ENCODE measurements around the gene GALNT10. TPM values are rescaled to one million over a fixed set of nuclear protein-coding genes. Genes with fewer than 3 reads are reported as not detected.

GALNT10 gene
- total and polyA plus RNA-seq, 2 donors (not counting 1 experiment from before 2014, with no cell fraction given), result 18.3 to 35.8 TPM

DNA sequence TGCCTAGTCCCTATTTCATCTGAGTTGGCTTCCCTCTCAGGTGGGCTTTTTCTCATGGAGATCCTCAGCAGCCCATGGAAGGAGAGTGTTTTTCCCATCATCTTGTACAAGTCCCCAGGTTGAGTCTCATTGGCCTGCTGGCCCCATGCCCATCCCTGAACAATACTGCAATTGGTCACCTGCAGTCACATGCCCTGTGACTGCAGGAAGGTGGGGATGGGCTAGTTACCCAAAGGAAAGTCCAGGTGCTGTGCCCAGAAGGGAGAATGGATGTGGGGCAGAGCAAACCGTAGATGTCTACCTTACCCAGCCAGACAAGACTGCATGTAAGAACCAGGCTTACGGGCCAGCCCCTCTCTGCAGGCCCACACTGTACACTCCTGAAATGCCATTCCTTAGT is 201.3 kb downstream of the GALNT10 start:
- no peaks in the 10 kb centered on the region for H3K79me2 ChIP-seq (ENCODE audit: control insufficient read depth, insufficient read depth, low read length)
- H3K4me2 ChIP-seq (ENCODE audit: extremely low read depth, insufficient read depth, low read length), result no peak overlapping the region
- H3K4me1 ChIP-seq (ENCODE audit: control insufficient read depth, extremely low read depth, insufficient read depth, low read length), result no peaks in the 10 kb centered on the region
- DNase-seq (ENCODE audit: low read depth in 2 of 2), result no peak
- no peak for TF ChIP-seq EZH2 (IDR thresholded peaks at IDR 0.05; ENCODE audit: low read length, missing control alignments)
- TF ChIP-seq, protein P1, sequence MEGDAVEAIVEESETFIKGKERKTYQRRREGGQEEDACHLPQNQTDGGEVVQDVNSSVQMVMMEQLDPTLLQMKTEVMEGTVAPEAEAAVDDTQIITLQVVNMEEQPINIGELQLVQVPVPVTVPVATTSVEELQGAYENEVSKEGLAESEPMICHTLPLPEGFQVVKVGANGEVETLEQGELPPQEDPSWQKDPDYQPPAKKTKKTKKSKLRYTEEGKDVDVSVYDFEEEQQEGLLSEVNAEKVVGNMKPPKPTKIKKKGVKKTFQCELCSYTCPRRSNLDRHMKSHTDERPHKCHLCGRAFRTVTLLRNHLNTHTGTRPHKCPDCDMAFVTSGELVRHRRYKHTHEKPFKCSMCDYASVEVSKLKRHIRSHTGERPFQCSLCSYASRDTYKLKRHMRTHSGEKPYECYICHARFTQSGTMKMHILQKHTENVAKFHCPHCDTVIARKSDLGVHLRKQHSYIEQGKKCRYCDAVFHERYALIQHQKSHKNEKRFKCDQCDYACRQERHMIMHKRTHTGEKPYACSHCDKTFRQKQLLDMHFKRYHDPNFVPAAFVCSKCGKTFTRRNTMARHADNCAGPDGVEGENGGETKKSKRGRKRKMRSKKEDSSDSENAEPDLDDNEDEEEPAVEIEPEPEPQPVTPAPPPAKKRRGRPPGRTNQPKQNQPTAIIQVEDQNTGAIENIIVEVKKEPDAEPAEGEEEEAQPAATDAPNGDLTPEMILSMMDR (conservative IDR thresholded peaks at IDR 0.05 in 1 of 2, IDR thresholded peaks at IDR 0.05 in 1 of 2; ENCODE audit: low read depth in 1 of 2, low read length in 2 of 2), result no peak
- no peak overlapping the region for H3K4me3 ChIP-seq (replicated peaks in 1 of 4; ENCODE audit: control extremely low read depth in 1 of 4, insufficient read depth in 1 of 4, low read depth in 3 of 4, low read length in 4 of 4)
- H4K20me1 ChIP-seq (ENCODE audit: control insufficient read depth, extremely low read depth, insufficient read depth, low read length), result no peaks in the 10 kb centered on the region
- H3K9me3 ChIP-seq (ENCODE audit: control insufficient read depth, insufficient read depth, low read depth, low read length), result no peaks in the 10 kb centered on the region
- no peaks in the 10 kb centered on the region for H3K36me3 ChIP-seq (ENCODE audit: control insufficient read depth, insufficient read depth, low read length)
- no peak overlapping the region for H3K27ac ChIP-seq (ENCODE audit: insufficient read depth, low read length)
- no peak overlapping the region for H2AFZ ChIP-seq (ENCODE audit: low read length)
- H3K9ac ChIP-seq (ENCODE audit: insufficient read depth, low read length), result no peak overlapping the region
- H3K27me3 ChIP-seq (ENCODE audit: control insufficient read depth, insufficient read depth, low read length), result no peaks in the 10 kb centered on the region

DNA sequence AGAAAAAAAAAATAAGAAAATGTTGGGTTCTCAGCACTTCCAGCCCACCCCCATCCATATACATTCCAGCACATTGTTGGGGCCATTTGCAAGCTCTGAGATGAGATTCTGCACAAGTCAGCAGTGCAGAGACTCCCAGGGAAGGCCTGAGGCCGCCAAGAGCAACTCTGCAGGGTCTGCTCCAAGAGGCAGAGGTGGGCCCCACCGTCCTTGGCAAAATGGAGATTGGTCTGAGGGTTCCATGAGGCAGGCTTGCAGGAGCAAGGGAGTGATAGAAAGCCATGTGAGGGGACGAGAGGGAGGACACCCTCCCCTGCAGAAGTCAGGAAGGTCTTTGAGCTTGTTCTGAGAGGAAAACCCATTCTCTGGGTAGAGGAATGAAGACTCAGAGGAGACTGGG is 203.3 kb downstream of the GALNT10 start:
- Histone ChIP-seq H3K79me2 (ENCODE audit: control insufficient read depth, insufficient read depth, low read length) (no peaks in the 10 kb centered on the region), H3K27ac (ENCODE audit: insufficient read depth, low read length) (no peak overlapping the region), H3K36me3 (ENCODE audit: control insufficient read depth, insufficient read depth, low read length) (no peaks in the 10 kb centered on the region), H4K20me1 (ENCODE audit: control insufficient read depth, extremely low read depth, insufficient read depth, low read length) (no peaks in the 10 kb centered on the region), H3K4me3 (replicated peaks in 1 of 4; ENCODE audit: control extremely low read depth in 1 of 4, insufficient read depth in 1 of 4, low read depth in 3 of 4, low read length in 4 of 4) (no peak overlapping the region), H2AFZ (ENCODE audit: low read length) (no peak overlapping the region), H3K27me3 (ENCODE audit: control insufficient read depth, insufficient read depth, low read length) (no peaks in the 10 kb centered on the region), H3K4me1 (ENCODE audit: control insufficient read depth, extremely low read depth, insufficient read depth, low read length) (no peaks in the 10 kb centered on the region), H3K4me2 (ENCODE audit: extremely low read depth, insufficient read depth, low read length) (no peak overlapping the region), H3K9ac (ENCODE audit: insufficient read depth, low read length) (no peak overlapping the region), H3K9me3 (ENCODE audit: control insufficient read depth, insufficient read depth, low read depth, low read length) (no peaks in the 10 kb centered on the region)
- DNase-seq (ENCODE audit: low read depth in 2 of 2), result no peak
- no peak for TF ChIP-seq EZH2 (IDR thresholded peaks at IDR 0.05; ENCODE audit: low read length, missing control alignments)
- TF ChIP-seq, protein P1 (conservative IDR thresholded peaks at IDR 0.05 in 1 of 2, IDR thresholded peaks at IDR 0.05 in 1 of 2; ENCODE audit: low read depth in 1 of 2, low read length in 2 of 2), result no peak

DNA sequence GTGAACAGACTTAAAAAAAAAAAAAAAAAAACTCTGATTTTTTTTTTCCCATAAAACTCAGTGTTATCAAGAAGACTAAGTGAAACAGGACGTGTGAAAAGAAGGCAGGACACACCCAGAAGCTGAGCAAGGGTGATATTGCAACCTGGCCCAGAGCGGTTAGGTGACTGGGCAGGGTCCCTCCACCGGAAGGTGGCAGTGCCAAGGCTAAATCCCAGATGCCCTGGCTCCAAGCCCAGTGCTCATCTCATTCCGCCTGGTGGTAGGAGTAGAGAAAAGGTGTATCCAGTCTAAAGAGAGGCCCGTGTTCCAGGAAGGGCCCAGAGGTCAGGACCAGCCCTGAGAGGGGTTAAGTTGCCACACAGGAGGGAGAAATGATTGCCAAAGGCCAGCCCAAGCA is 203.8 kb downstream of the GALNT10 start:
- H2AFZ ChIP-seq (ENCODE audit: low read length), result no peak overlapping the region
- no peak for DNase-seq (ENCODE audit: low read depth in 2 of 2)
- H3K4me2 ChIP-seq (ENCODE audit: extremely low read depth, insufficient read depth, low read length), result no peak overlapping the region
- no peaks in the 10 kb centered on the region for H3K36me3 ChIP-seq (ENCODE audit: control insufficient read depth, insufficient read depth, low read length)
- no peak overlapping the region for H3K9ac ChIP-seq (ENCODE audit: insufficient read depth, low read length)
- TF ChIP-seq, protein P1 (conservative IDR thresholded peaks at IDR 0.05 in 1 of 2, IDR thresholded peaks at IDR 0.05 in 1 of 2; ENCODE audit: low read depth in 1 of 2, low read length in 2 of 2), result no peak
- no peak for TF ChIP-seq EZH2 (IDR thresholded peaks at IDR 0.05; ENCODE audit: low read length, missing control alignments)
- H3K4me1 ChIP-seq (ENCODE audit: control insufficient read depth, extremely low read depth, insufficient read depth, low read length), result no peaks in the 10 kb centered on the region
- no peaks in the 10 kb centered on the region for H4K20me1 ChIP-seq (ENCODE audit: control insufficient read depth, extremely low read depth, insufficient read depth, low read length)
- no peak overlapping the region for H3K27ac ChIP-seq (ENCODE audit: insufficient read depth, low read length)
- no peaks in the 10 kb centered on the region for H3K9me3 ChIP-seq (ENCODE audit: control insufficient read depth, insufficient read depth, low read depth, low read length)
- H3K79me2 ChIP-seq (ENCODE audit: control insufficient read depth, insufficient read depth, low read length), result no peaks in the 10 kb centered on the region
- H3K27me3 ChIP-seq (ENCODE audit: control insufficient read depth, insufficient read depth, low read length), result no peaks in the 10 kb centered on the region
- no peak overlapping the region for H3K4me3 ChIP-seq (replicated peaks in 1 of 4; ENCODE audit: control extremely low read depth in 1 of 4, insufficient read depth in 1 of 4, low read depth in 3 of 4, low read length in 4 of 4)

Measured in fibroblast of lung (primary cell).